Measurements from ENCODE around the gene SKIL.
A peak's percentile ranks its signal among the peaks of the same experiment; 100 is the strongest.
"Not testable (repeated sequence)": the region's sequence is repeated elsewhere in the genome, so short reads cannot be mapped to it uniquely, and the experiment has no call there.

Gene SKIL, protein sequence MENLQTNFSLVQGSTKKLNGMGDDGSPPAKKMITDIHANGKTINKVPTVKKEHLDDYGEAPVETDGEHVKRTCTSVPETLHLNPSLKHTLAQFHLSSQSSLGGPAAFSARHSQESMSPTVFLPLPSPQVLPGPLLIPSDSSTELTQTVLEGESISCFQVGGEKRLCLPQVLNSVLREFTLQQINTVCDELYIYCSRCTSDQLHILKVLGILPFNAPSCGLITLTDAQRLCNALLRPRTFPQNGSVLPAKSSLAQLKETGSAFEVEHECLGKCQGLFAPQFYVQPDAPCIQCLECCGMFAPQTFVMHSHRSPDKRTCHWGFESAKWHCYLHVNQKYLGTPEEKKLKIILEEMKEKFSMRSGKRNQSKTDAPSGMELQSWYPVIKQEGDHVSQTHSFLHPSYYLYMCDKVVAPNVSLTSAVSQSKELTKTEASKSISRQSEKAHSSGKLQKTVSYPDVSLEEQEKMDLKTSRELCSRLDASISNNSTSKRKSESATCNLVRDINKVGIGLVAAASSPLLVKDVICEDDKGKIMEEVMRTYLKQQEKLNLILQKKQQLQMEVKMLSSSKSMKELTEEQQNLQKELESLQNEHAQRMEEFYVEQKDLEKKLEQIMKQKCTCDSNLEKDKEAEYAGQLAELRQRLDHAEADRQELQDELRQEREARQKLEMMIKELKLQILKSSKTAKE

DNA sequence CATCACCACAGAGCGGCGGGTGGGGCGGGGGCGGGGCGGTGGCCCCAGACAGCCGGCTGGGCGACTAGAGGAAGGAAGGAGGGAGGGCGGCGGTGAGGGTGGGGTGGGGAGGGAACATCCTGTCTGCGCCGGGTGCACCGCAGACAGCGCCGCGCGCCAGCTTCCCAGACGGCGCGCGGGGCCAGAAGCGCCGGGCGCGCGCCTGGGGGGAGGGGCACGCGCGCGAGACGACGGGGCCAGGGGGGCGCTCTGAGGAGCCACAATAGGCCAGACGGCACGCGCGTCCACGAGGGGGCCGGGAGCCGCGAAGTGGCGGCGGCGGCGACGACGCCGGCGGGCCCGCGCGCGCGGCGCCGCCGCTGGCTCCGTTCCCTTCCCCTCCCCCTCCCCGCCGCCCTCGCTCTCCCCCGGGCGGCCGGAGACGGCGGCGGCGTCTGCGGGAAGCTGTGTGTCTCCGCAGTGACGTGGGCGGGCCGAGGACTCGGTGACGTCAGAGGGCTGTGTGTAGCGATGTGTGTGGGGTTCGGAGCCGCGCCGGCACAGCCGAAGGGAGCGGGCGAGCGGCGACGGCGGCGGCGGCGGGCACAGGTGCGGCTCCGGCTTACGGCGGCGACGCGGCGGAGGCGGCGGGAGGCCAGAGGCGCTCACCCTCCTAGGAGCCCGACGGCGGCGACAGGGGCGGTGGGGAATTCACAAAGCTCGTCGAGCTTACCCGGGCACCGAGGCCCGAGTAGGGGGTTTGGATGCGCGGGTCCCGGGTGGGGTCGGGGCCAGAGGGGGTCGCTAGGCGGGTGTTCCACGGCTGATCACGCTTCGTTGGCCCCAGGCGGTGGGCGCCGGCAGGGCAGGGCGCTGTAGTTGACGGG is at the start of gene SKIL:
Gene SKIL (plus strand): TSS at position 540 of the 866 bp plus-strand sequence. CDS start 2,617 bp downstream, outside the sequence.
- DNase-seq, result peak; percentile 71

DNA sequence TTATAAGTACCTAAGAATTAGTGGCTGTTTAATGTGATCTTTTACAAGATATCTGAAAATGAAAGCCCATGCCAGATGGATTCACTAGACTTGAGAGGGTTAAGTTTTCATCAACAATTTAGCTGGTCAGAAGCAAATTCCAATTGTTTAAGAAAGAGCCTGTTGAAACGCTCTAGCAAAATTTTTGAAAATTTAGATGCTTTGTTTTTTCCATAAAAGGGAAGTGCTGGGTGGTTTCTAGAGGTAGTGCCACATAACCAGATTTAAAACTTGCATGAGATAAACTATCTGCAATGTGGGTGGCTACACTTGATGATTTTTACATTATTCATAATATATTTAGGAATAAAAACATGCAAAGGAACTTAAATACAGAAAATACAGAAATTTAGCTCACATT is 48.5 kb upstream of the SKIL start:
- no peak for DNase-seq

DNA sequence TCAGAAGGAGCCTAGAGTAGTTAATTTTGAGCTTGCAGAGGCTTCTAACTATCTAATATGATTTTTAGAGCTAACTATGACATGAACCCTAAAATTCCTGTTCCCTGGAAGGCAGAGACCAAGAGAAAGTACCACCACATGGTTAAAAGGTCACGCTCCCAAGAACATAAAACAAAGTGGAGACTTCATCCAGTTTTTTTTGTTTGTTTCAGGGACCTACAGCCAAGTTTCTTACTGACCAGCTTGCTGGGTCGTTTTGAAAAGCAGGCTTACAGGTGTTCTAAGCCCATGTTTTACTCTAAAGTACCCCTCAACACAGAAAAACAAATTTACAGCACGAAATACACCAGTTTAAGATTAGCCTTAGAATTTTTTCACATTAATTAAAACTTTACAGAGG is 39.6 kb upstream of the SKIL start:
- DNase-seq, result no peak

DNA sequence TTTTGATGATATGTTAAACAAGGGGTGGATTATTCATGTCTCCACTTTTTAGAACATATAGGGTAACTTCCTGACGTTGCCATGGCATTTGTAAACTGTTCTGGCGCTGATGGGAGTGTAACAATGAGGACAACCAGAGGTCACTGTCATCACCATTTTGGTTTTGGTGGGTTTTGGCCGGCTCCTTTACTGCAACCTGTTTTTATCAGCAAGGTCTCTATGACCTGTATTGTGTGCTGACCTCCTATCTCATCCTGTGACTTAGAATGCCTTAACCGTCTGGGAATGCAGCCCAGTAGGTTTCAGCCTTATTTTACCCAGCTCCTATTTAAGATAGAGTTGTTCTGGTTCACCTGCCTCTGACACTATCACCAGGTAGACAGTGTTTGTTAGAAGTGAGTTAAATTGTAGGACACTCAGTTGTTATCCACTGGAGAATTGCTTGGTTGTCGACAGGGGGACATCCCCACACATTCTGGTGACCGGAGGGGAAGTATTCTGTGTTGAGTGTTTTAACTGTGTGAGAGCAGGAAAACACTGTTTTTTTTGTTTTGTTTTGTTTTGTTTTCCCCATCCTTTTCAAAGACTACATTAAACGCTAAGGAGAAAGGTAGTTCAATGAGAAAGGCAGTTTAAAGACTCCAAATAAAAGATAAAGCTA is 36.9 kb upstream of the SKIL start:
- DNase-seq, result no peak

DNA sequence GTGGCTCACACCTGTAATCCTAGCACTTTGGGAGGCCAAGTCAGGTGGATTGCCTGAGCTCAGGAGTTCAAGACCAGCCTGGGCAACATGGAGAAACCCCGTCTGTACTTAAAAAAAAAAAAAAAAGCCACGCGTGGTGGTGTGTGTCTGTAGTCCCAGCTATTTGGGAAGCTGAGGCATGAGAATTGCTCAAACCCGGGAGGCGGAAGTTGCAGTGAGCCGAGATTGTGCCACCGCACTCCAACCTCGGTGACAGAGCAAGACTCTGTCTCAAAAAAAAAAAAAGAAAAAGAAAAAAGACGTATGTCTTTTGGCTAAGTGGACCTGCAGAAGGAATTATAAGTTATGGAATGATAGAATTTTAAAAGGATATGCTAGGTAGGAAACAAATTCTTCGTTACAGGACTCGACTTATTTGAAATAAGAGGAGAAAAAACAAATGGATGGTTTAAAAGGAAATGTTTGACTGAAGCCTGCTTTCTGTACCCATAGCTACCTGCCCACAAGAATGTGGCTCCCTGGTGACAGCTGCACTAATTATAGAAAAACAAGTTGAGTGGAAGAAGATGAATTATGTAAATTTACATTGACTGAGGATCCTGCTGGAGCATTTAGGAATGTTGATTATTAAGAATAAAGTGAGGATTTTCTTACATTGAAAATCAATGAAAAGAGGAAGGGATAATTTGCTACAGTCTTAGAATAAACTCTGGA is 36.0 kb upstream of the SKIL start:
- DNase-seq, result no peak

DNA sequence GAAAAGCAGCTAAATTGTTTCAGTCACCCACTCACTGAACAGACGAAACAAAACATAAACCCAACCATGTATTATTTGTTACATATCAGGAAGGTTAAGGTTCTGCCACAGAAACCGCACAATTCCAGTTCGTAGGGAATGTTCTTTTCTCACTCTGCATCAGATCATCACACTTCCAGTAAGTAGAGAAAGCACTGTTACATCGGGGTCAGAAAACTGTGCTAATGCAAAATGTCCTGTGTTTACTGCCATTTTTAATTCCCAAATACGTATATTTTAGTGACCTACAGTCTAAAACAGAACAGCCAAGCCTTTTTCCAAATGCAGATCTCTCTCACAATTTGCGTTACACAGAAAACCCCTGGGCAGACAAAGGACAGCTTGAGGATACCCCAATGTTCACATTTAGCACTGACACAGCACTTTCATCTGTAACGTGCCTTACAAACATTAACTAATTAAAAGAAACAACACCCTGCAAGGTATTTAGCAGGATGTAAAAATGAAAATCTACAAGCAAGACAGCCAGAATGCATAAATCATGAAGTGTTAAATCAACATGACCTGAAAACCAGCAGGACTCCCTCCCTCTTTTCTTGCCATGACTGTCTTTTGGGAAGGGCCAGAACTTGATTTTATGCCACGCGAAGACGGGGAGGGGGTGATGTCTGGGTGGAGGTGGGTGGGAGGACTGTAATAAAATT is 34.8 kb upstream of the SKIL start:
- DNase-seq, result no peak

DNA sequence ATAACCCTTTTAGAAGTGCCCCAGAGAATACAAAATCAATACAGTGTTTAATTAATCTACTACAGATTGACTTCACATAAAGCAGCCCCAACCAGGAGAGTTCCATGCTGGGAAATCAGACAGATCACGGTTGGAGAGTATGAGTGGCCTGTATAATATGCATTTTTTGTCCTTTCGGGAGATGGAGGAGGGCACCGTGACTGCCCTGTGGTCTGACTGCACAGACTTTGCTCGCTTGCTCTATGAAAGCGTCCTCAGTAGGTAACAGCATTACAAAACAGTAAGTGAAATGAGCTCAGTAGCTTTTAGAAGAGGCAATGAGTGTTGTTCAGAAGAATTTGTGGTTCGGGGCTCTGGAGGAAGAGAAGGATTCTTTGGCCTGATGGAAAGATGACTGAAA is 34.2 kb upstream of the SKIL start:
- no peak for DNase-seq

DNA sequence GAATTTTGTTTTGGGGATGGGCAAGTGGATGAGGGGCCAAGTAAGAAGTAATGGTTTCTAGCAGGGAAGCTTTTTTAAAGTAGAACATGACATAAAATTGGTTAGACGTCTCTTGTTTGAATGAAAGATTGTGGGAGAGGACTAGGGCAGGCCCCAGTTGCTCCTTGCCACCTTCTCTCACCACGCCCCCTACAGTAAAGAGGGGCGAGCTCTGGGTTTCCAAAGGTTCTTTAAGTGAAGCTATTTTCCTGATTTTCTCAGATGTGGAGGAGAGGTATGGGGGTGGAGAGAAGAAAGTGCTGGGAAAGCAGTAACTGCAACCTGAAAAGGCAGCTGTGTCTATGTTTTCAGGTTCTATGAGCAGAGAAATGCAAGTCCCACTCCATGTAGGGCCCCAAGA is 32.6 kb upstream of the SKIL start:
- DNase-seq, result no peak

DNA sequence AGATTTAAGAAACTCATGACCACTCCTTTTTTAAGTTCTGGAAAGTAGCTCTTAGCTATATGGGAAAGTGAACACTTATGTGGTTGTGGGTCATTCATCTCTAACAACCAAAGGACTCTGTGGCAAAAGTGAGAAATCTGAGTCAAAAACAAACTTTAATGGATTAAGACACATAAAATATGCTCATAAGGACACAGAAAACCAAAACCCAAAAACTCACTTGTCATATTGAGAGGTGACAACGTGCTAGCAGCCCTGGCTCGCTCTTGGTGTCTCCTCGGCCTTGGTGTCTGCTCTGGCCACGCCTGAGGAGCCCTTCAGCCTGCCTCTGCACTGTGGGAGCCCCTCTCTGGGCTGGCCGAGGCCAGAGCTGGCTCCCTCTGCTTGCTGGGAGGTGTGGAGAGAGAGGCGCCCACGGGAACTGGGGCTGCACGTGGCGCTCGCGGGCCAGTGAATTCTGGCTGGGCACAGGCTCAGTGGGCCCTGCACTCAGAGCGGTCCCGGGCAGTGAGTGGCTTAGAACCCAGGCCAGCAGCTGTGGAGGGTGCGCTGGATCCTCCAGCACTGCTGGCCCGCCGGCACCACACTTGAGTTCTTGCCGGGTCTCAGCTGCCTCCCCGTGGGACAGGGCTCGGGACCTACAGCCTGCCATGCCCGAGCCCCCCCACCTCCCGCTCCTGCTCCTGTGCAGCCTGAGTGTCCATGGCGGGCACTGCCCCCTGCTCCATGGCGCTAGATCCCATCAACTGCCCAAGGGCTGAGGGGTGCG is 30.3 kb upstream of the SKIL start:
- DNase-seq, result no peak

DNA sequence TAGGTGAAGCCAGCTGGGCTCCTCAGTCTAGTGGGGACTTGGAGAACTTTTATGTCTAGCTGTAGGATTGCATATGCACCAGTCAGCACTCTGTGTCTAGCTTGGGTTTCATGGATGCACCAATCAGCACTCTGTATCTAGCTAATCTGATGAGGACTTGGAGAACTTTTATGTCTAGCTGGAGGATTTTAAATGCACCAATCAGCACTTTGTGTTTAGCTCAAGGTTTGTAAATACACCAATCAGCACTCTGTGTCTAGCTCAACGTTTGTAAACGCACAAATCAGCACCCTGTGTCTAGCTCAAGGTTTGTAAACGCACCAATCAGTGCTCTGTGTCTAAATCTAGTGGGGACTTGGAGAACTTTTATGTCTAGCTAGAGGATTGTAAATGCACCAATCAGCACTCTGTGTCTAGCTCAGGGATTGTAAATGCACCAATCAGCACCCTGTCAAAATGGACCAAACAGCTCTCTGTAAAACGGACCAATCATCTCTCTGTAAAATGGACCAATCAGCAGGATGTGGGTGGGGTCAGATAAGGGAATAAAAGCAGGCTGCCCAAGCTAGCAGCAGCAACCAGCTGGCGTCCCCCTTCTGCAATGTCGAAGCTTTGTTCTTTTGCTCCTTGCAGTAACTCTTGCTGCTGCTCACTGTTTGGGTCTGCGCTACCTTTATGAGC is 29.5 kb upstream of the SKIL start:
- not testable (repeated sequence) for DNase-seq

DNA sequence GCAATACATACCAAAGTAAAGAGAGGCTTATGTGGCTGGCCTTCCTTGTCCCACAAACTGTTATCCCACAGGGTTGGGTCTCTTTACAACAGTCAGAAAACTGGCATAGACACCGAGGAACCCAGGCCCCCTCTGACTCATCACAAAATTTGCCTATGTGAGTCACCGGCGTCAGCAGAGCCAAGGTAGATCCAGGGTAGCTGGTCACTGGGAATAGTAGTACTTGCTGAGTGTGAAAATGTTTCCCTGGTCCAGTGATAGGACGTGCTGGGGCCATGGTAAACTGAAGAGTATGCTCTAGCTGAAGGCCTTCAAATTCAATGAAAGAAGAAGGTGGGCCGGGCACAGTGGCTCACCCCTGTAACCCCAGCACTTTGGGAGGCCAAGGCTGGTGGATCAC is 27.1 kb upstream of the SKIL start:
- DNase-seq, result no peak

DNA sequence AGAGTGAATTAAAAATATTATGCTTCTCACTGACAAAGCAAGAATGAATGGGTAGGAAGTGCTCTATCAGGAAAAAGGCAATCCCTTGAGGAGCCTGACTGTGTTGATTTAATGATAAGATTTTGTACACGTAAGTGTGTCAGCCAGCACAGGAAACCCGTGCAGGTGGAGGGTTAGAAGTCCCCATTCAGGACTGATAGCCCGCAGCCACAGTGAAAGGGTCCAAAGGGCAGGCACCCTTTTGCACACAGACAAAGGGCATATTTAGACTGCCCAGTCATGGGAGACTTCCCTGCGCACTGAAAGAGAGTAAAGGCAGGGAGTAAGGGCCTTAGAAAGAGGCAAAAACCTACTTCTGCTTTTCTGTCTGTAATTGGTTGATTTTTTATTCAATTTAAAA is 26.4 kb upstream of the SKIL start:
- DNase-seq, result no peak

DNA sequence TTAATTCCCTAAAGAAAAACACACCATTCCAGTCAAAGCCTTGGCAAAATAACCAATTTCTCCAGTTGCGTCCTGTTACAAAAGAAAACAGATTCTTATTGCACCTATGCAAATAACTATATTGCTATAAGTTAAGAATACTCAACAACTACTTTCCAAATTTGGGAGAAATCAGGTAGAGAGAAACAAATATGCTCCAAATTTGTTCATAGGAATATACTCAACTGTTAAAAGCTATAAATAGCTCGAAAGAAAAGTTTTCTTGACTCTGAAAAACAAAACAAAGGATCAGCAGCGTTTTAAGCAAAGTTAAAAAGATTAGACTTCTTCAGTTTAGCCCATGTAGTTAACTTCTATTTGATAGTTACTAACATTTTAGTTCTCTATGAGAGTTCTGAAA is 20.1 kb upstream of the SKIL start:
- DNase-seq, result no peak

DNA sequence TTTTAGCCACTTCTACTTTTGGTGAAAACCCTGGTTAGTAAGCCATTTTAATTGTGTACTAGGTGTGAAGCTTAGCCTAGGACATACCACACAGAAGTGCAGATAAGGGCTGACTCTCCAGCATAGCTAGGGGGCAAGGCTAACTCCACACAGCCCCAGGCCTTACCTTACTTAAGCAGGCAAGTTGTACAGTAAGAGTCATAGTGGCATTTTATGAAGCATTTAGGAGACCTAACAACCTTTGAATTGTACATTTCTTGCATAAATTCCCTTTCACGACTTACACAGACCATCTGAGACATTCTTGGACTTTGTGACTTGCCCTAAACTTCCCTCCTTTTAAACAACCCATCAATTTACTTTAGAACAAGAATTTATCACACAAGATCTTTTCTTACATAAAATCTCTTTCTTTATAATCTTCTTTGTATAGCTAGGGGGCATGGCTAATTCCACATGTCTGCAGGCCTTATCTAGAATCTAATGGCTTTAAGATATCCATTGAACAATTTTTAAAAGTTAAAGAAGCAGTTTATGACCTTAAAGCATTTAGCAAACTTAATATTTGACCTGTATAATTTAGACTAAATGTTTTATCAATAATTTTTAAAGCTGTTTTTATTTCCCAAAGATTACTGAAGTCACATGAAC is 18.7 kb upstream of the SKIL start:
- no peak for DNase-seq

DNA sequence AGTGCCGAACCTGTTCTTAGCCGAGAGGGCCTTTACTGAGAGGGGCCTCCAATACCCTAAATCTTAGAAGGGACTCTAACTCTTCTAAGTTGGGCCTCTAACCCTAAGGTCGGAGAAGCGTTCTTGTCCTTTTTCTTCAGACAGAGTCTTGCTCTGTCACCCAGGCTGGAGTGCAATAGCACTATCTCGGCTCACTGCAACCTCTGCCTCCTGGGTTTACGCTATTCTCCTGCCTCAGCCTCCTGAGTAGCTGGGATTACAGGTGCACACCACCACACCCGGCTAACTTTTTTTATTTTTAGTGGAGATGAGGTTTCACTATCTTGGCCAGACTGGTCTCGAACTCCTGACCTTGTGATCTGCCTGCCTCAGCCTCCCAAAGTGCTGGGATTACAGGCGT is 15.2 kb upstream of the SKIL start:
- not testable (repeated sequence) for DNase-seq

DNA sequence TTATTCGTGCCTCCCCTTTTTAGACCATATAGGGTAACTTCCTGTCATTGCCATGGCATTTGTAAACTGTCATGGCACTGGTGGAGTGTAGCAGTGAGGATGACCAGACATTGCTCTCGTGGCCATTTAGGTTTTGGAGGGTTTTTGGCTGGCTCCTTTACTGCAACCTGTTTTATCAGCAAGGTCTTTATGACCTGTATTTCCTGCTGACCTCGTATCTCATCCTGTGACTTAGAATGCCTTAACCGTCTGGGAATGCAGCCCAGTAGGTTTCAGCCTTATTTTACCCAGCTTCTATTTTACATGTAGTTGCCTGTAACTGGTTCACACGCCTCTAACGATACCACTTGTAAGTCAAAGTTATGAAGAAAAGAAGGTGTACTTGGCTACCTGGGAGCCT is 13.7 kb upstream of the SKIL start:
- DNase-seq, result not testable (repeated sequence)

DNA sequence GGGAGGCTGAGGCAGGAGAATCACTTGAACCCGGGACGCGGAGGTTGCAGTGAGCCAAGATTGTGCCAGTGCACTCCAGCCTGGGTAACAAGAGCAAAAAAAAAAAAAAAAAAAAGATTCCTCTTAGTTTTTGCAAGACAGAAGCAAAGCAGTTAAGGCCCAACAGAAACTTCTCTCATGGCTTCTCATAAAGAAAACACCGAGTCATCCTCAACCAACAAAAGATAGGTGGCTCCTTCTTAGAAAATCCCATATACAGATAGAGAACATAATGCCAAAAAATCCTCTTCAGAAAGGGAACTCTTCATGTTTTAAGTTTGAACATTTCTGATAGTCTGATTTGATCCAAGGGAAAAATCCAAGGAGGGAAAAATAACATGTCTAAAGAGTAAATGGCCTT is 12.5 kb upstream of the SKIL start:
- DNase-seq, result no peak

DNA sequence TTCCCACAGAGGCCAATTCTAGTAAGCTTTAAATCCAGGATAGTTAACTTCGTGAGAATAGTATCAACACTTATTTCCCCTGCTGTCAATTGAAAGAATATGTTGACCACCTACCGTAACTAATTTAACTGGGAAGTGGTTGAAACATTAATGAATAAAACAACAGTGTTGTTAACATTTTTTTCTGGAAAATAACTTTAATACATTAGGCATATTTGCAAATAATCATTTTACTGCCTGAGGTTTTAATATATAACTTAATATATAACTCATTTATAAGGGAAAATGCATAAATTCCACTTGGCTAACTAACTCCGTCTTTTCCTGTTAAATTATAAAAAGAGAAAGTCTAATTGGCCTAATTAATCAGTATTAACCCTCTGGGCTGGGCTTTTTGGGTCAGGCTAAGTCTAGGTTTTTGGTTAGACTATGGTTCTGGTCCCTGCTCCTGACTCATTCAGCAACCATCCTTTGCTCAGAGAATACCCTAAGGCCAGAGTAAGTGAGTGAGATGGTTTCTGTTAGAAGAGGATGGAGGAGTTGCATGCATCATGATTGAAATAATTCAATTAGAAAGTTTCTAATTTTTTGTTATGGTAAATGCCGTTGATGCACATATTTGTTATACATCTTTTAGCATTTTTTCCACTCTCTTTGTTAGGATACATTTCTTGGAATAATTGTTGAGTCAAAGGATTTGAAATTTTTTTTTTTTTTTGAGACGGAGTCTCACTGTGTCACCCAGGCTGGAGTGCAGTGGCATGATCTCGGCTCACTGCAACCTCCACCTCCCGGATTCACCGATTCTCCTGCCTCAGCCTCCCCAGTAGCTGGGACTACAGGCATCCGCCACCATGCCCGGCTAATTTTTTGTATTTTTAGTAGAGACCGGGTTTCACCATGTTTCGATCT is 10.8 kb upstream of the SKIL start:
- DNase-seq, result no peak

Data from NCI-H1694 (cell line).